ENCODE results near the gene MCM10.

MCM10 gene

DNA sequence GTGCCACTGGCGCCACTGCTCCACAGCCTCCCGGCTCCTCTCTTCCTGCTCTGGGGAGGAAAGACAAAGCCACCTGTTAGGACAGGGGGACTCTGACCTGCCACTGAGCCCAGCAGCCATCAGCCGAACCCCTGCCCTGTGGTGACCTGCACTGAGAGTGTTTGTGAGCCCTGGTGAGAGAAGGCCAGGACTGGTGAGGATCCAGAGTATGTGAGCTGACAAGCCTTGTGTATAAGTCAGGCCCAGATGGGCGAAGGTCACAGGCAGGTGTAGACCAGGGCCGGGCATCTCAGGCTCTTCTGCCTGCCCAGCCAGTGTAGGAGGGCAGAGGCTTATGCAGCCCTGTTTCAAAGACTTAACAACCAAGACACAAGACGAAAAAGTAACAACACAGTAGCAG lies 60.8 kb downstream of the MCM10 start:
- Histone ChIP-seq H3K27me3 (replicated peaks; ENCODE audit: control insufficient read depth, insufficient read depth, low read length) (no peaks in the 10 kb centered on the region), H3K36me3 (ENCODE audit: control insufficient read depth, insufficient read depth, low read length) (no peaks in the 10 kb centered on the region), H3K4me3 (replicated peaks; ENCODE audit: low read depth, low read length) (no peak overlapping the region)
- no peak for DNase-seq (ENCODE audit: extremely low read depth, insufficient read length)
- TF ChIP-seq, protein P1, sequence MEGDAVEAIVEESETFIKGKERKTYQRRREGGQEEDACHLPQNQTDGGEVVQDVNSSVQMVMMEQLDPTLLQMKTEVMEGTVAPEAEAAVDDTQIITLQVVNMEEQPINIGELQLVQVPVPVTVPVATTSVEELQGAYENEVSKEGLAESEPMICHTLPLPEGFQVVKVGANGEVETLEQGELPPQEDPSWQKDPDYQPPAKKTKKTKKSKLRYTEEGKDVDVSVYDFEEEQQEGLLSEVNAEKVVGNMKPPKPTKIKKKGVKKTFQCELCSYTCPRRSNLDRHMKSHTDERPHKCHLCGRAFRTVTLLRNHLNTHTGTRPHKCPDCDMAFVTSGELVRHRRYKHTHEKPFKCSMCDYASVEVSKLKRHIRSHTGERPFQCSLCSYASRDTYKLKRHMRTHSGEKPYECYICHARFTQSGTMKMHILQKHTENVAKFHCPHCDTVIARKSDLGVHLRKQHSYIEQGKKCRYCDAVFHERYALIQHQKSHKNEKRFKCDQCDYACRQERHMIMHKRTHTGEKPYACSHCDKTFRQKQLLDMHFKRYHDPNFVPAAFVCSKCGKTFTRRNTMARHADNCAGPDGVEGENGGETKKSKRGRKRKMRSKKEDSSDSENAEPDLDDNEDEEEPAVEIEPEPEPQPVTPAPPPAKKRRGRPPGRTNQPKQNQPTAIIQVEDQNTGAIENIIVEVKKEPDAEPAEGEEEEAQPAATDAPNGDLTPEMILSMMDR (IDR thresholded peaks at IDR 0.05; ENCODE audit: insufficient read depth, low read length, poor library complexity, severe bottlenecking), result no peak

DNA sequence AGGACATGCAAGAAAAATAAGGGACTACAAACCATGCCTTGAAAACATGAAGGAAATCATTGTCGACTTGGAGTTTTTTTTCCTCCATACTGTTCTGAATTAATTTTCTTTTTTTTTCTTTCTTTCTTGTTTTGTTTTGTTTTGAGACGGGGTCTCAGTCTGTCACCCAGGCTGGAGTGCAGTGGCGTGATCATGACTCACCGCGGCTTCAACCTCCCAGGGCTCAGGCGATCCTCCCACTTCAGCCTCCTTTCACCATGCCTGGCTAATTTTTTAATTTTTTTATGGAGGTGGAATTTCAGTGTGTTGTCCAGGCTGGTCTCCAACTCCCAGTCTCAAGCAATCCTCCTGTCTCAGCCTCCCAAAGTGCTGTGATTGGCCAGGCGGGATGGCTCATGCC lies 61.2 kb downstream of the MCM10 start:
- TF ChIP-seq, protein P1 (IDR thresholded peaks at IDR 0.05; ENCODE audit: insufficient read depth, low read length, poor library complexity, severe bottlenecking), result no peak
- Histone ChIP-seq H3K27me3 (replicated peaks; ENCODE audit: control insufficient read depth, insufficient read depth, low read length) (no peaks in the 10 kb centered on the region), H3K4me3 (replicated peaks; ENCODE audit: low read depth, low read length) (no peak overlapping the region), H3K36me3 (ENCODE audit: control insufficient read depth, insufficient read depth, low read length) (no peaks in the 10 kb centered on the region)
- no peak for DNase-seq (ENCODE audit: extremely low read depth, insufficient read length)

DNA sequence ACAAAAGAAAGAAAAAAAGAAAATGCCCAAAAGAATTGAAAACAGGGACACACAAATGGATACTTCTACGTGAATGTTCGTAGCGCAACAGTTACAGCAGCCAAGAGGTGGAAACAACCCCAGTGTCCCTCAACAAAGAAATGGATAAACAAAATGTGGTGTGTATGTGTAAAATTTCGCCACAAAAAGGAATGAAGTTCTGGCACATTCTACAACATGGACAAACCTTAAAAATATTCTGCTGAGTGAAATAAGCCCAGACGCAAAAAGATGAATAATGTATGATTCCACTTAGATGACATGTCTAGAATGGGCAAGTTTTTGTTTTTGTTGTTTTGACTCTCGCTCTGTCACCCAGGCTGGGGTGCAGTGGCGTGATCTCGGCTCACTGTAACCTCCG lies 61.9 kb downstream of the MCM10 start:
- Histone ChIP-seq H3K4me3 (replicated peaks; ENCODE audit: low read depth, low read length) (no peak overlapping the region), H3K27me3 (replicated peaks; ENCODE audit: control insufficient read depth, insufficient read depth, low read length) (no peaks in the 10 kb centered on the region), H3K36me3 (ENCODE audit: control insufficient read depth, insufficient read depth, low read length) (no peaks in the 10 kb centered on the region)
- no peak for DNase-seq (ENCODE audit: extremely low read depth, insufficient read length)
- TF ChIP-seq, protein P1 (IDR thresholded peaks at IDR 0.05; ENCODE audit: insufficient read depth, low read length, poor library complexity, severe bottlenecking), result no peak

DNA sequence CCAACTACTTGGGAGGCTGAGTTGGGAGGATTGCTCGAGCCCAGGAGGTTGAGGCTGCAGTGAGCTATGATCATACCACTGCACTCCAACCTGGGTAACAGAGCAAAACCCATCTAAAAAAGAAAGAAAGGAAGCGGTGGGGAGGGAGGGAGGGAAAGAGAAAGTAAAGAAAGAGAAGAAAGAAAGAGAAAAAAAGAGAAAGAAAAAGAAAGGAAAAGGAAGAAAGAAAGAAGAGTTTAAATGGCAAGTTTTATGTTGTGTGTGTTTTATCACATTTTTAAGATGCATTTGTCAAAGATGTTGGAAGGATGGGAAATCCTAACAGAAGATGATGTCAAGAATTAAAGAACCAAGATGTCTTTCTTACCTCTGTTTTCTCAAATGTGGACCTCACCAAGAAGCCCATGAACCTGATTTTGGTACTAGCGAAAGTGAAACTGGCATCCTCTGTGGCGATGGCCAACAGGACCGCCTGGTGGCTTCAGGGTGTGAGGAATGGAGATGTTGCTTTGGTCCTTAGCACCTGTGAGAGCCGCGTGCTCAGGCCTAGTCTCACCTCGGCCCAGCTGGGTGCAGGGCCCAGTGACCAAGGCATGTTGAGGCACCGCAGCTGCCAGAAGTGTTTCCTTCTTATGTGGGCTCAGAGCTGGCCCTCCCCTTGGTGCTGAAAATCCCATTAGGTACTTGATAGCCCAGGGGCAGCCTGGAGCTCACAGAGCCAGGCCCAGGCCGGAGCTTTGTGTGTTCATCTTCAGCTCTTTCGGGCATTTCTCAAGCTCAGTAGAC lies 63.0 kb downstream of the MCM10 start:
- no peak for DNase-seq (ENCODE audit: extremely low read depth, insufficient read length)
- TF ChIP-seq, protein P1 (IDR thresholded peaks at IDR 0.05; ENCODE audit: insufficient read depth, low read length, poor library complexity, severe bottlenecking), result no peak
- H3K27me3 ChIP-seq (replicated peaks; ENCODE audit: control insufficient read depth, insufficient read depth, low read length), result no peaks in the 10 kb centered on the region
- H3K36me3 ChIP-seq (ENCODE audit: control insufficient read depth, insufficient read depth, low read length), result no peaks in the 10 kb centered on the region
- no peak overlapping the region for H3K4me3 ChIP-seq (replicated peaks; ENCODE audit: low read depth, low read length)

DNA sequence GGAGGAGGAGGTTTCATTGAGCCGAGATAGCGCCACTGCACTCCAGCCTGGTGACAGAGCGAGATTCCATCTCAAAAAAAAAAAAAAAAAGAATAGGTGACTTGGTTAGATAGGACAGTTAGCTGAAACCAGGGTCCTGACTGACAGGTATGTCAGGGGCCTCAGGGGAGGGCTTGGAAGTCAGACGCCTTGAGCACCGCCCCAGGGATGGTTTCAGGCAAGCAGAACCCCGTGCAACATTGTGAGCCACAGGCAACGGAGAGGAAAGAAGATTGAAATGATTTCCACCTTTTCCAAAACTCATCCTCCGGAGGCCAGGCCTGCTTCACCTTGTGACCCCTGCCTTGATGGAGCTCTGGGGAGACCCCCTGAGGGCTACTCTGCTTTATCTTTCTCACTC lies 64.2 kb downstream of the MCM10 start:
- H3K36me3 ChIP-seq (ENCODE audit: control insufficient read depth, insufficient read depth, low read length), result no peaks in the 10 kb centered on the region
- no peak overlapping the region for H3K4me3 ChIP-seq (replicated peaks; ENCODE audit: low read depth, low read length)
- H3K27me3 ChIP-seq (replicated peaks; ENCODE audit: control insufficient read depth, insufficient read depth, low read length), result no peaks in the 10 kb centered on the region
- no peak for DNase-seq (ENCODE audit: extremely low read depth, insufficient read length)
- TF ChIP-seq, protein P1 (IDR thresholded peaks at IDR 0.05; ENCODE audit: insufficient read depth, low read length, poor library complexity, severe bottlenecking), result no peak
